Measurements from ENCODE around the gene HGF.
A peak's percentile ranks its signal among the peaks of the same experiment; 100 is the strongest.

Gene HGF

GRCh38 chr7:81768951-81769778, 682 bp downstream of the HGF start:
- H2BK120ac ChIP-seq (ENCODE audit: low read depth, low read length) = no peak overlapping the region
- no peaks in the 10 kb centered on the region for H3K9me3 ChIP-seq (ENCODE audit: control insufficient read depth, low read length)
- peak overlapping the region; percentile 89 for H3K9ac ChIP-seq (ENCODE audit: low read length)
- peaks cover 1% of the 10 kb centered on the region for H3K4me1 ChIP-seq (ENCODE audit: control insufficient read depth, insufficient read depth, low read depth, low read length)
- peak overlapping the region in 1 of 2 experiments; percentile 92 for H3K4me3 ChIP-seq (ENCODE audit: insufficient read depth in 1 of 2, low read depth in 1 of 2, low read length in 2 of 2)
- no peak overlapping the region for H2BK15ac ChIP-seq (ENCODE audit: low read depth, poor library complexity, severe bottlenecking)
- no peak overlapping the region for H2BK12ac ChIP-seq (ENCODE audit: low read length in 2 of 2)
- H3K18ac ChIP-seq (ENCODE audit: low read depth in 1 of 2, low read length in 2 of 2) = peak overlapping the region in 1 of 2 experiments; percentile 2
- WGBS = 70% methylated on average over 6 of the region's 9 CpGs
- no peak overlapping the region for H3K14ac ChIP-seq (ENCODE audit: low read length in 2 of 2)
- H3K27me3 ChIP-seq (ENCODE audit: control insufficient read depth in 1 of 2, insufficient read depth in 1 of 2, low read length in 2 of 2) = no peaks in the 10 kb centered on the region
- no peak overlapping the region for H3K23ac ChIP-seq (ENCODE audit: low read length in 2 of 2)
- H4K91ac ChIP-seq (ENCODE audit: low read length) = no peak overlapping the region
- H2BK5ac ChIP-seq (ENCODE audit: low read depth, low read length, poor library complexity, severe bottlenecking) = no peak overlapping the region
- H2AK5ac ChIP-seq (ENCODE audit: low read length, severe bottlenecking) = no peak overlapping the region
- no peak overlapping the region for H3K27ac ChIP-seq (ENCODE audit: low read length, poor library complexity, severe bottlenecking)
- no peak for DNase-seq
- H4K8ac ChIP-seq (ENCODE audit: low read length) = no peak overlapping the region
- H3K36me3 ChIP-seq (ENCODE audit: control insufficient read depth in 1 of 2, insufficient read depth in 2 of 2, low read depth in 1 of 2, low read length in 2 of 2) = no peaks in the 10 kb centered on the region
- H3K79me1 ChIP-seq (replicated peaks; ENCODE audit: low read length, poor library complexity, severe bottlenecking) = no peaks in the 10 kb centered on the region
- H2AFZ ChIP-seq (ENCODE audit: low read depth, low read length) = no peak overlapping the region
- H3K4me2 ChIP-seq (ENCODE audit: low read length, poor library complexity, severe bottlenecking) = no peak overlapping the region
- no peak overlapping the region for H3K4ac ChIP-seq (ENCODE audit: low read depth in 1 of 2, low read length in 2 of 2)

DNA sequence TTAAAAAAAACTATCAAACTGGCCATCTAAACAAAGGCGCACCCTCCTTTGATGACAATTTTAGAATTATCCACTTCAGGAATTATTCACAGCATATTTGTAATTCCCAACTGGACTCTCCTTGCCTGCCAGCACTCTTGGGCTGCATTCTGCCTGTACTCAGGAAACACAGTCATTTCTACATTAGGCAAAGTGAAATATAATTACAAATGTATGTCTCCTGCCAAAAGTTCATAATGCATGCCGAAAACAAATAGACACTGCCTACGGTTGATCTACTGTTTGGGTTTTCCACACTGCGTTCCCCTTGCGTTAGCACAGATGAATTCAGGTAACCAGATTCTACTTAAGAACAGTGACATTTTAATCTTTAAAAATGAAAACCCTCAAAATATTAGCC, 1.9 kb downstream of the HGF start:
- no peak overlapping the region for H4K91ac ChIP-seq (ENCODE audit: low read length)
- no peak for DNase-seq

GRCh38 chr7:81761821-81762220, 8.0 kb downstream of the HGF start:
- no peak overlapping the region for H3K4me2 ChIP-seq (ENCODE audit: low read length, poor library complexity, severe bottlenecking)
- peak overlapping the region in 1 of 2 experiments; percentile 75 for H3K4ac ChIP-seq (ENCODE audit: low read depth in 1 of 2, low read length in 2 of 2)
- no peaks in the 10 kb centered on the region for H3K79me1 ChIP-seq (replicated peaks; ENCODE audit: low read length, poor library complexity, severe bottlenecking)
- H2BK12ac ChIP-seq (ENCODE audit: low read length in 2 of 2) = peak overlapping the region in 1 of 2 experiments; percentile 54
- no peak overlapping the region for H2BK5ac ChIP-seq (ENCODE audit: low read depth, low read length, poor library complexity, severe bottlenecking)
- H3K23ac ChIP-seq (ENCODE audit: low read length in 2 of 2) = peak overlapping the region in 1 of 2 experiments; percentile 72
- H3K9me3 ChIP-seq (ENCODE audit: control insufficient read depth, low read length) = no peaks in the 10 kb centered on the region
- H2AK5ac ChIP-seq (ENCODE audit: low read length, severe bottlenecking) = no peak overlapping the region
- H2BK15ac ChIP-seq (ENCODE audit: low read depth, poor library complexity, severe bottlenecking) = no peak overlapping the region
- H2AFZ ChIP-seq (ENCODE audit: low read depth, low read length) = no peak overlapping the region
- no peak overlapping the region for H3K9ac ChIP-seq (ENCODE audit: low read length)
- no peak overlapping the region for H3K4me3 ChIP-seq (ENCODE audit: insufficient read depth in 1 of 2, low read depth in 1 of 2, low read length in 2 of 2)
- peak overlapping the region; percentile 34 for H2BK120ac ChIP-seq (ENCODE audit: low read depth, low read length)
- H3K27ac ChIP-seq (ENCODE audit: low read length, poor library complexity, severe bottlenecking) = no peak overlapping the region
- no peaks in the 10 kb centered on the region for H3K4me1 ChIP-seq (ENCODE audit: control insufficient read depth, insufficient read depth, low read depth, low read length)
- no peak for DNase-seq
- no peak overlapping the region for H4K91ac ChIP-seq (ENCODE audit: low read length)
- peak overlapping the region; percentile 89 for H4K8ac ChIP-seq (ENCODE audit: low read length)
- peak overlapping the region in 1 of 2 experiments; percentile 19 for H3K18ac ChIP-seq (ENCODE audit: low read depth in 1 of 2, low read length in 2 of 2)
- no peaks in the 10 kb centered on the region for H3K27me3 ChIP-seq (ENCODE audit: control insufficient read depth in 1 of 2, insufficient read depth in 1 of 2, low read length in 2 of 2)
- no peak overlapping the region for H3K14ac ChIP-seq (ENCODE audit: low read length in 2 of 2)
- WGBS = 57% methylated on average over 1 of the region's 2 CpGs
- peaks cover 0 to 51% of the 10 kb centered on the region in 2 experiments for H3K36me3 ChIP-seq (ENCODE audit: control insufficient read depth in 1 of 2, insufficient read depth in 2 of 2, low read depth in 1 of 2, low read length in 2 of 2)

More for the DNA sequence above, 1.9 kb downstream of the HGF start:
- WGBS = 86% methylated on average over 5 of the region's 5 CpGs
- H3K27me3 ChIP-seq (ENCODE audit: control insufficient read depth in 1 of 2, insufficient read depth in 1 of 2, low read length in 2 of 2) = no peaks in the 10 kb centered on the region
- no peaks in the 10 kb centered on the region for H3K9me3 ChIP-seq (ENCODE audit: control insufficient read depth, low read length)
- H2BK12ac ChIP-seq (ENCODE audit: low read length in 2 of 2) = no peak overlapping the region
- peak overlapping the region in 1 of 2 experiments; percentile 92 for H3K4me3 ChIP-seq (ENCODE audit: insufficient read depth in 1 of 2, low read depth in 1 of 2, low read length in 2 of 2)
- no peak overlapping the region for H2BK15ac ChIP-seq (ENCODE audit: low read depth, poor library complexity, severe bottlenecking)
- no peak overlapping the region for H3K4ac ChIP-seq (ENCODE audit: low read depth in 1 of 2, low read length in 2 of 2)
- no peak overlapping the region for H2AFZ ChIP-seq (ENCODE audit: low read depth, low read length)
- H3K4me1 ChIP-seq (ENCODE audit: control insufficient read depth, insufficient read depth, low read depth, low read length) = peaks cover 1% of the 10 kb centered on the region
- no peak overlapping the region for H3K23ac ChIP-seq (ENCODE audit: low read length in 2 of 2)
- no peak overlapping the region for H2AK5ac ChIP-seq (ENCODE audit: low read length, severe bottlenecking)
- H3K27ac ChIP-seq (ENCODE audit: low read length, poor library complexity, severe bottlenecking) = no peak overlapping the region
- peaks cover 0 to 4% of the 10 kb centered on the region in 2 experiments for H3K36me3 ChIP-seq (ENCODE audit: control insufficient read depth in 1 of 2, insufficient read depth in 2 of 2, low read depth in 1 of 2, low read length in 2 of 2)
- H3K79me1 ChIP-seq (replicated peaks; ENCODE audit: low read length, poor library complexity, severe bottlenecking) = no peaks in the 10 kb centered on the region
- H3K4me2 ChIP-seq (ENCODE audit: low read length, poor library complexity, severe bottlenecking) = no peak overlapping the region
- no peak overlapping the region for H4K8ac ChIP-seq (ENCODE audit: low read length)
- no peak overlapping the region for H2BK120ac ChIP-seq (ENCODE audit: low read depth, low read length)
- no peak overlapping the region for H3K18ac ChIP-seq (ENCODE audit: low read depth in 1 of 2, low read length in 2 of 2)
- no peak overlapping the region for H2BK5ac ChIP-seq (ENCODE audit: low read depth, low read length, poor library complexity, severe bottlenecking)
- H3K14ac ChIP-seq (ENCODE audit: low read length in 2 of 2) = no peak overlapping the region
- H3K9ac ChIP-seq (ENCODE audit: low read length) = peak overlapping the region; percentile 89

DNA sequence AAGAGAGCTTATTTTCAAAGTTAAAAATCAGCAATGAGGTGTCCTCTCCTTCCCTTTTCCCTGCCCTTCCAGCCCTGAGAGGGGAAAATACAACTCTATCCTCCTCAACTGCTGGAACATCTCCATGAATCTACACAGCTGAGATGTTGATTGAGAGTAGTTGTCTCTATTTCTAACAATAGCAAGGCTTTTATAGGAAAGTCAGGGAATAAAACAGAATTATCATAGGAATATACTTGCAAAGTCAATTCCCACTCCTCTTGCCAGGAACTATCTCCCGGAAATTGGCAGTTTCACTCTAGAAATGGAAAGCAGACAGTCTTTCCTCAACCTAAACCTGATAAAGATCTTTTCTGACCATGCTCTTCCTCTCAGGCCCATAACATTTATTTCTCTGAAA, 8.8 kb downstream of the HGF start:
- no peak overlapping the region for H2AFZ ChIP-seq (ENCODE audit: low read depth, low read length)
- WGBS = 54% methylated on average over 1 of the region's 1 CpG
- H3K23ac ChIP-seq (ENCODE audit: low read length in 2 of 2) = no peak overlapping the region
- peak overlapping the region in 1 of 2 experiments; percentile 54 for H3K18ac ChIP-seq (ENCODE audit: low read depth in 1 of 2, low read length in 2 of 2)
- H3K27me3 ChIP-seq (ENCODE audit: control insufficient read depth in 1 of 2, insufficient read depth in 1 of 2, low read length in 2 of 2) = no peaks in the 10 kb centered on the region
- H3K4me1 ChIP-seq (ENCODE audit: control insufficient read depth, insufficient read depth, low read depth, low read length) = no peaks in the 10 kb centered on the region
- no peak overlapping the region for H3K4ac ChIP-seq (ENCODE audit: low read depth in 1 of 2, low read length in 2 of 2)
- no peaks in the 10 kb centered on the region for H3K79me1 ChIP-seq (replicated peaks; ENCODE audit: low read length, poor library complexity, severe bottlenecking)
- H3K4me3 ChIP-seq (ENCODE audit: insufficient read depth in 1 of 2, low read depth in 1 of 2, low read length in 2 of 2) = no peak overlapping the region
- no peak overlapping the region for H2BK5ac ChIP-seq (ENCODE audit: low read depth, low read length, poor library complexity, severe bottlenecking)
- no peak overlapping the region for H4K8ac ChIP-seq (ENCODE audit: low read length)
- no peak overlapping the region for H4K91ac ChIP-seq (ENCODE audit: low read length)
- H3K9me3 ChIP-seq (ENCODE audit: control insufficient read depth, low read length) = no peaks in the 10 kb centered on the region
- no peak overlapping the region for H3K9ac ChIP-seq (ENCODE audit: low read length)
- no peak overlapping the region for H2BK15ac ChIP-seq (ENCODE audit: low read depth, poor library complexity, severe bottlenecking)
- no peak overlapping the region for H3K4me2 ChIP-seq (ENCODE audit: low read length, poor library complexity, severe bottlenecking)
- H3K36me3 ChIP-seq (ENCODE audit: control insufficient read depth in 1 of 2, insufficient read depth in 2 of 2, low read depth in 1 of 2, low read length in 2 of 2) = peaks cover 0 to 59% of the 10 kb centered on the region in 2 experiments
- no peak overlapping the region for H2BK120ac ChIP-seq (ENCODE audit: low read depth, low read length)
- no peak for DNase-seq
- no peak overlapping the region for H3K14ac ChIP-seq (ENCODE audit: low read length in 2 of 2)
- no peak overlapping the region for H2BK12ac ChIP-seq (ENCODE audit: low read length in 2 of 2)
- H3K27ac ChIP-seq (ENCODE audit: low read length, poor library complexity, severe bottlenecking) = no peak overlapping the region
- no peak overlapping the region for H2AK5ac ChIP-seq (ENCODE audit: low read length, severe bottlenecking)
